NCI-H2081 (cell line): ENCODE results near the gene NPHS1.
"Not testable (repeated sequence)": the region's sequence is repeated elsewhere in the genome, so short reads cannot be mapped to it uniquely, and the experiment has no call there.

Source experiments
- DNase-seq, 2 experiments: peaks; one replicate each; lab custom pipeline; 2025; lab: John Stamatoyannopoulos, UW

Gene NPHS1

DNA sequence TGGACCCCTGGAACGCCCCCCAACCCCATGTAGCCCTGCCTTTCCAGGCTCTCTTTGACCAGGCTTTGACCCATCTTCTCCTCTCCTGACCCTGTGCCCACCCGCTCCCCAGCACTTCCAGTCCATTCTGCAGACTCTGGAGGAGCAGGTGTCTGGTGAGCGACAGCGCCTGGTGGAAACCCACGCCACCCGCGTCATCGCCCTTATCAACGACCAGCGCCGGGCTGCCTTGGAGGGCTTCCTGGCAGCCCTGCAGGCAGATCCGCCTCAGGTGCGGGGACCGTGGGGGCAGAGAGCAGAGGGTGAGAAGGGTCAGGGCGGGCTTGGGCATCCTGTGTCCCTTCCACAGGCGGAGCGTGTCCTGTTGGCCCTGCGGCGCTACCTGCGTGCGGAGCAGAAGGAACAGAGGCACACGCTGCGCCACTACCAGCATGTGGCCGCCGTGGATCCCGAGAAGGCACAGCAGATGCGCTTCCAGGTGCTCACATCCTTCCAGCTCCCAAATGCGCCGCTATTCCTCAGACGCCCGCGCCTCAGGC is 22.2 kb upstream of the NPHS1 start:
- no peak for DNase-seq

DNA sequence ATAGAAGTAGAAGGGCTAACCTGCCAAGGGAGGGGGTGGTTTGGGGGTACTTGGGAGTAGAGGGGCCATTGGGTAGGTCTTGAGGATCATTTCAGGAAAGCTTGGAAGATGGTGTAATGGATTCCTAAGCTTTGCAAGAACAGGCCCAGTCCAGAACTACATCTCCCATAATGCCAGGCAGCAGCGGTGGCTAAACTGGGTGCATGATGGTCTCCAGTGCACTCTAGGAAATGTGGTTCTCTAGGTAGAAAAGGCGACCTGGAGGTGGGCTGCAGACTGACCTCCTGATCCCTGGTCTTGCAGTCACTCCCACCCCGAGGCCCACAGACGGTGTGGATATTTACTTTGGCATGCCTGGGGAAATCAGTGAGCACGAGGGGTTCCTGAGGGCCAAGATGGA is 19.9 kb upstream of the NPHS1 start:
- DNase-seq, result no peak

DNA sequence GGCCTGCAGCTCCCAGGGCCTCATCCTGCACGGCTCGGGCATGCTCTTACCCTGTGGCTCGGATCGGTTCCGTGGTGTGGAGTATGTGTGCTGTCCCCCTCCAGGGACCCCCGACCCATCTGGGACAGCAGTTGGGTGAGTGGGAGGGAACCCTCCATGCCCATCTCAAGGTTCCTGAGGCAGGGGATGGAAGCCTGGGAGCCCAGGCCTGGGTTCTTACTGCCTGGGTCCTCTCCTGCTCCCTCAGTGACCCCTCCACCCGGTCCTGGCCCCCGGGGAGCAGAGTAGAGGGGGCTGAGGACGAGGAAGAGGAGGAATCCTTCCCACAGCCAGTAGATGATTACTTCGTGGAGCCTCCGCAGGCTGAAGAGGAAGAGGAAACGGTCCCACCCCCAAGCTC is 19.3 kb upstream of the NPHS1 start:
- no peak for DNase-seq

DNA sequence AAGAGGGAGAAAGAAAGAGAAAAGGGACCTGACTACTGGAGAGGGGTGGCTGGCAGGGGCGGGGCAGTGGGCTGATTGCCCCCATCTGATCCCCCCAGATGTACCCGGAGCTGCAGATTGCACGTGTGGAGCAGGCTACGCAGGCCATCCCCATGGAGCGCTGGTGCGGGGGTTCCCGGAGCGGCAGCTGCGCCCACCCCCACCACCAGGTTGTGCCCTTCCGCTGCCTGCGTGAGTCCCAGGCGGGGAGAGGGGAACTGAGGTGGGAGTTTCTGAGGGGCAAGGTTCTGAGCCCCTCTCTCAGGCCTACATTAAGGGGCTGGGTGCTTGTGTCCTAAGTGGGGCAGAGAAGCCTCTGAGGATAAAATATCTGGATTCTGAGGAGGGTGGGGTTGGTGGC is 18.5 kb upstream of the NPHS1 start:
- DNase-seq, result no peak

DNA sequence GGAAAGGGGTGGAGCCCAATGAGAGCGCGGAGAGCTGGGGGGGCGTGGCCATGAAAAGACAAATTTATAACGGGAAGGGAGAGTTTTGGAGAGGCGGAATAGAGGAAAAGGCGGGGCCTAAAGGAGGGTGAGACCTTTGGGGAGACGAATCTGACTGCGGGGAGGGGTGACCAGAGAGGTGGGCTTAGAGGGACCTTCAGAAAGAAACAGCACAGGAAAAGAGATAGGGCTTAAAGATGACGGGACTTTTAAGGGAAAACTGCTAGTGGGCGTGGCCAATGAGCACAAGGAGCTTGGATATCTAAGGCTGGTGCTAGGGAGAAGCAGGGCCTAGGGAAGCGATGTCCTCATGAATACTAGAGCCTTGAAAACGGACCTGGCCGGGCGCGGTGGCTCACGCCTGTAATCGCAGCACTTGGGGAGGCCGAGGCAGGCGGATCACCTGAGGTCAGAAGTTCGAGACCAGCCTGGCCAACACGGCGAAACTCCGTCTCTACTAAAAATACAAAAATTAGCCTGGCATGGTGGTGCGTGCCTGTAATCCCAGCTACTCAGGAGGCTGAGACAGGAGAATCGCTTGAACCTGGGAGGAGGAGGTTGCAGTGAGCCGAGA is 17.9 kb upstream of the NPHS1 start:
- not testable (repeated sequence) for DNase-seq

DNA sequence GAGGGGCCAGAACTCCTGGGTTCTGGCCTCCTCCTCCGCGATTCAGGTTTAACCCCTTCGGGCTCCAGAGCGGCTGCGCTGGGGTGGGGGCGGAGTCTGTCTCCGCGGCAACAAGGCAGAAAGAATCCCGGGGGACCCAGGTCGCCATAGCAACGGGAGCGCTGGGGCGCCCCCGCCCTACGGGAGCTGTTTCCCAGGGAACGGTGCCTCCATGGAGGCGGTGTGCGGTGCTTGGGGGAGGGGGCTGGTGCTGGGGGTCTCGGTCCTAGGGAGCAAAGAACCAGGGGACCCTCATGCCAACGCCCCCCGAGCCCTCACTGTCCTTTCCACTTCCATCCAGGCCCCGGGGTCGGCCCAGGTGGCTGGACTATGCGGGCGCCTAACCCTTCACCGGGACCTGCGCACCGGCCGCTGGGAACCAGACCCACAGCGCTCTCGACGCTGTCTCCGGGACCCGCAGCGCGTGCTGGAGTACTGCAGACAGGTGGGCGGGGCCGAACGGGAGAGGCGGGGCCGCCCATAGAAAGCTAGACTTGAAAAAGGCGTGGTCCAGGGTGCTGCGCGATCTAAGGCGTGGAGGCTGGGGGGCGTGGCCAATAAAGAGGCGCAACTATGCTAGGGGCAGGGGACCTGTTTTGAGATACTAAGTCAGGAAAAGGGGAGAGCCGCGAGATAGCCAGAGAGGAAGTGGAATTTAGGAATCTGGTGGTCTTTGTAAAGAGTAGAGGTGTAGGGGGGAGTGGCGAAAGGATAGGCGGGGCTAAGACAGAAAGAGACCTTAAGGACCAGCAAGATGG is 17.2 kb upstream of the NPHS1 start:
- DNase-seq, result peak; percentile 86 to 87

DNA sequence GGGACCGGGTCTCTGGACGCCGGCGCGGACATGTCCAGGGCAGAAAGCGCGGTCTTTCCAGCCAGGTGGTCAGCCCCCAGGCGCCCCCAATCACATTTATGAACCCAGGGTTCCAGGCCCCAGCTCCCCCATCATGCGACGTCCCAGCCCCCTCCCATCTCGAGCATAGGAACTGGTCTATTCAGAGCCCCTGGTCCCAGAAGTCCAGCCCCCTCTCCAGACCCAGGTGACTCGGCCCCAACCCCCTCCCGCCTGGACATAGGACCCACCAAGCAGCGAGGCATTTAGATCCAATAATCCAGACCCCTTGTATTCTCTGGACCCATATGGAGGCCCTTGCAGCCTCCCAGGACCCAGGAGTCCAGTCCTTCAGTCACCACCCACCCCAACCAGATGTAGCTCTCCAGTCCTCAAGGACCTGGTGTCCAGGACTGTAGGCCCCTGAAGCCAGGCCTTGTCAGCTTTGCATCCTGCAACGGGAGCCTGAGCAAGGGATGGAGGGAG is 16.6 kb upstream of the NPHS1 start:
- DNase-seq, result no peak

DNA sequence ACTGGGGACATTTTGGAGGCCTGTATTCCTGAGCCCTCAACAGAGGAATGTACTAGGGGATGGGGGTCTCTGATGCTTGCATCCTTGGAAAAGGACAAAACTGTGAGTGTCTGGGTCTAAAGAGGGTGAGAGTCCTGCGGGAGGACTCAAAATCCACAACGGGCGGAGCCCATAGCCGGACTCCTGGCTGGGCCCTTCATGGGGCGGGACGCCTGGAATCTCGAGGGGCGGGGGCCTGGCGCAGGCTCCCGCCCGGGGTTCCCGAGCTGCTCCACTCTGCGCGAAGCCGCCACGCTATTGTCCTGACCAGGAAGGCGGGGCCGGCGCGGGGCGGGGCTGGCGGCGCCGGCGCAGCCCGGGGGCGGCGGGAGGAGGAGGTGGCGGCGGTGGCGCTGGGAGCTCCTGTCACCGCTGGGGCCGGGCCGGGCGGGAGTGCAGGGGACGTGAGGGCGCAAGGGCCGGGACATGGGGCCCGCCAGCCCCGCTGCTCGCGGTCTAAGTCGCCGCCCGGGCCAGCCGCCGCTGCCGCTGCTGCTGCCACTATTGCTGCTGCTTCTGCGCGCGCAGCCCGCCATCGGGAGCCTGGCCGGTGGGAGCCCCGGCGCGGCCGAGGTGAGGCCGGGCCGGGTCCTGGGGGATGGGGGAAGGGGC is 16.0 kb upstream of the NPHS1 start, which contains the start of gene APLP1:
APLP1 (plus strand) TSS at position 403 of the 651 bp plus-strand sequence; CDS start at position 466, 63 bp downstream.
- DNase-seq, result peak; percentile 59 to 67

DNA sequence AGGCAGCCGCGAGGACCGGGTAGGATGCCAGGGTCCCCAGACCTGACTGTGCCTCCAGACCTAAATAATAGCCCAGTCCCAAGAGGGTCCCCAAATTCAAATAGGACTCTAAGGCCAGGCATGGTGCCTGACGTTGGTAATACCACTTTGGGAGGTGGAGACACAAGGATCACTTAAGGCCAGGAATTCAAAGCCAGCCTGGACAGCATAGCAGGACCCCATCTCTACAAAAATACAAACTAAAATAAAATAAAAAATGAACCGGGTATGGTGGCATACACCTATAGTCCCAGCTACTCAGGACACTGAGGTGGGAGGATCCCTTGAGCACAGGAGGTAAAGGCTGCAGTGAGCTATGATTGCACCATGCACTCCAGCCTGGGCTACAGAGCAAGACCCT is 10.7 kb upstream of the NPHS1 start:
- no peak for DNase-seq

DNA sequence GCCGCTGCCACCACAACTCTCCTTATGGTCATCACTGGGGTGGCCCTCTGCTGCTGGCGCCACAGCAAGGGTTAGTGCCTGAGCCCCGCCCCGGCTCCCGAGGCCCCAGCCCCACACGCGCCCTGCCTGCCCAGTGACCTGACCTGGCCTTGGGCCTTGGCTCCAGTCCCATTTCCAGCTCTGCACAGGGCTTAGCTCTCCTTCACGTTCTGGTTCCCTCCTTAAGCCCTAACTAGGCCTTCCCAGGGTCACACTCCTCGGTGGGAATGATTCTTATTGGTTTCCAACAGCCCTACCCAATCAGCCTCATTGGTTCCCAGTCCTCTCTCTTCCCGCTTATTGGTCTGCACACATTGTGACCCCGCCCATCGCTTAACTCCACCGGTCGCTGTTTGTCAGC is 10.2 kb upstream of the NPHS1 start:
- no peak for DNase-seq

DNA sequence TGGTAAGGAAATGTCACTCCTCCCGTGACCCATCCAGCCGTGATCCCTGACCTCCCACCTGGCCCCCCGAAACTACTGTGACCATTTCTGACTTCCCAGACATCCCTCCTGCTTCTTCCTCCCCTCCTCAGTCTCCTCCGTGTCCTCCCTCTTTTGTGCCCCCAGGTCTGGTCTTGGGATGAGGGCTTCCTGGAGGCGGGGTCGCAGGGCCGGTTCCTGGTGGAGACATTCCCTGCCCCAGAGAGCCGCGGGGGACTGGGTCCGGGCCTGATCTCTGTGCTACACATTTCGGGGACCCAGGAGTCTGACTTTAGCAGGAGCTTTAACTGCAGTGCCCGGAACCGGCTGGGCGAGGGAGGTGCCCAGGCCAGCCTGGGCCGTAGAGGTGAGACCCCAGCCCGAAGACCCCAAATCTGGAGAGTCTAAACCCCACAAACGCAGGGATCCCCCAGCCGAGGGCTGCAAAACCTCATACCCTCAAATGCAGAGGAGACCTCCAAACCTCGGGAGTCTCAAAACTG is 9.4 kb upstream of the NPHS1 start:
- no peak for DNase-seq

DNA sequence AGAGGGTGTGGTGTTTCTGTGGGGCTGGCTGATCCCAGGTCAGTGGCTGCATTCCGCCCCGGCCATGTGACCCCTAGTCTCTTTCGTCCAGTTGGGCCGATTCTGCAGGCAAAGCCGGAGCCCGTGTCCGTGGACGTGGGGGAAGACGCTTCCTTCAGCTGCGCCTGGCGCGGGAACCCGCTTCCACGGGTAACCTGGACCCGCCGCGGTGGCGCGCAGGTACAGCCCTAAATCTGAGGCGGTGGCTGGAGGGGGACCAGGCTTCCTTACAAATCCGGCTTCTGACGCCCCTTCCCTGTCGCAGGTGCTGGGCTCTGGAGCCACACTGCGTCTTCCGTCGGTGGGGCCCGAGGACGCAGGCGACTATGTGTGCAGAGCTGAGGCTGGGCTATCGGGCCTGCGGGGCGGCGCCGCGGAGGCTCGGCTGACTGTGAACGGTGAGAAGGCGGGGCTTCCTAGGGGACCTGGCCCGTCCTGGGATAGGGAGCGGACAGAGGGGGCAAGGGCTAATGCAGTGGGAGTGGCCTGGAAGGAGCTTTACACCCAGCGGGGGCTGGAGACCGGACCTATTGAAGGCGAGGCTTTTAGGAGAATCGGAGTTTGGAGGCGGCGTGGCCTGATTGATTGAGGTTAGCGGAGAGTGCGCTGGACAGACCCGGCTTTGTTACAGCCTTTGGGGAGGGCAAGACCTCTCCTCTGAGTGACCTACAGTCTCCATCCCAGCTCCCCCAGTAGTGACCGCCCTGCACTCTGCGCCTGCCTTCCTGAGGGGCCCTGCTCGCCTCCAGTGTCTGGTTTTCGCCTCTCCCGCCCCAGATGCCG is 8.7 kb upstream of the NPHS1 start:
- no peak for DNase-seq

DNA sequence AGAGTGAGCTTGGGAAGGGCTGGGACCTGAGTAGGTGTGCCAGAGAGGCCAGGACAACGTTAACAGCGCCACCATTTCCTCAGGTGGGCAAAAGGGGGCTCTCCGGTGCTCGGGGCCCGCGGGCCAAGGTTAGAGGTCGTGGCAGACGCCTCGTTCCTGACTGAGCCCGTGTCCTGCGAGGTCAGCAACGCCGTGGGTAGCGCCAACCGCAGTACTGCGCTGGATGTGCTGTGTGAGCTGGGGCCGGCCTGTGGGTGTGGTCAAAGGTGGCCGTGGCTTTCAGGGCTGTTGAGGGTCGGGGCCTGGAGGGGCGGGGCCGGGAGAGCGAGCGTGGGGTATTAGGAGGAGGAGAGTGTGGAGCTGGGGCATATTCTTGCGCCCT is 8.1 kb upstream of the NPHS1 start:
- no peak for DNase-seq

DNA sequence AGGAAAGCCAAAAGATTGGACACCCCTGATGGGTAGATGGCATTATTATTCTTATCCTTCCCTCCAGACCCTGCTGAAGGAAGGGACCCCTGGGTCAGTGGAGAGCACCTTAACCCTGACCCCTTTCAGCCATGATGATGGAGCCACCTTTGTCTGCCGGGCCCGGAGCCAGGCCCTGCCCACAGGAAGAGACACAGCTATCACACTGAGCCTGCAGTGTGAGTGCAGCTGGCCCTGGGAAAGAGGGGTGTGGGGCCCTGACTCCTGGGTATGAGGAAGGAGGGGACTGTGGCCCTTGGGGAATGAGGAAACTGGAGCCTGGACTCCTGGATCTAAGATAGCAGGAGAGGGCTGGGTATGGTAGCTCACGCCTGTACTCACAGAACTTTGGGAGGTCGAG is 7.1 kb upstream of the NPHS1 start:
- DNase-seq, result no peak

DNA sequence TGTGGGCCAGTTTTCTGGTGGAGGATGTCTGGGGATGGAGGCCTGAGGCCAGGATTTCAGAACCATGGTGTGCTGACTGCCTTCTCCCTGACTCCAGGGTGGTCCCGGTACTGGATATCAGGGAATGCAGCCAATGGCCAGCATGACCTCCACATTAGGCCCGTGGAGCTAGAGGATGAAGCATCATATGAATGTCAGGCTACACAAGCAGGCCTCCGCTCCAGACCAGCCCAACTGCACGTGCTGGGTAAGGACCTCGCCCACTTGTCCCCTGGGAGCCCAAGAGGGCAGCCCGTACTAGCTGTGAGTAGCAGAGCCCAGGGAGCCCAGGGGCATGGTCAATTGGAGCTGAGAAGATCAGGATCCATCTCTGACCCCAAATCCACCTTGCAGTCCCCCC is 6.0 kb upstream of the NPHS1 start:
- no peak for DNase-seq

DNA sequence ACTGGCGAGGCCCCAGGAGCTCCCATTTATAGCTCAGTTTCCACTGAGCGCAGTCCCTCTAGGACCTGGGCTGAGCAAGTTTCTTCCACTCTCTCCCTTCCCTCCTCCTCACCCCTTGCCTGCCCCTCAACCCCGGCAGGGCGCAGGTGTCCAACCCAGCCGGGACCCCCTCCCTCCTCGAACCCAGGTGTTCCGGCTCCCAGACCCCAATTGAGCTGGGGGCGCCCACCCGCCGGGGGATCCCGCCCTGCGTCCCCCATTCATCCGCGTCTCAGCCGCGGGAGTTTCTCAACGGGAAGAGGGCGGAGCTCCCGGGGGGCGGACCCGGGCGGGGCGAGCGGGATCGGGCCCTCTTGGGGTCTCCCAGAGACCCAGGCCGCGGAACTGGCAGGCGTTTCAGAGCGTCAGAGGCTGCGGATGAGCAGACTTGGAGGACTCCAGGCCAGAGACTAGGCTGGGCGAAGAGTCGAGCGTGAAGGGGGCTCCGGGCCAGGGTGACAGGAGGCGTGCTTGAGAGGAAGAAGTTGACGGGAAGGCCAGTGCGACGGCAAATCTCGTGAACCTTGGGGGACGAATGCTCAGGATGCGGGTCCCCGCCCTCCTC is 4.3 kb upstream of the NPHS1 start, which contains the start of gene KIRREL2:
KIRREL2 (plus strand) TSS at position 366 of the 604 bp plus-strand sequence; CDS start at position 575, 209 bp downstream.
- DNase-seq, result no peak

DNA sequence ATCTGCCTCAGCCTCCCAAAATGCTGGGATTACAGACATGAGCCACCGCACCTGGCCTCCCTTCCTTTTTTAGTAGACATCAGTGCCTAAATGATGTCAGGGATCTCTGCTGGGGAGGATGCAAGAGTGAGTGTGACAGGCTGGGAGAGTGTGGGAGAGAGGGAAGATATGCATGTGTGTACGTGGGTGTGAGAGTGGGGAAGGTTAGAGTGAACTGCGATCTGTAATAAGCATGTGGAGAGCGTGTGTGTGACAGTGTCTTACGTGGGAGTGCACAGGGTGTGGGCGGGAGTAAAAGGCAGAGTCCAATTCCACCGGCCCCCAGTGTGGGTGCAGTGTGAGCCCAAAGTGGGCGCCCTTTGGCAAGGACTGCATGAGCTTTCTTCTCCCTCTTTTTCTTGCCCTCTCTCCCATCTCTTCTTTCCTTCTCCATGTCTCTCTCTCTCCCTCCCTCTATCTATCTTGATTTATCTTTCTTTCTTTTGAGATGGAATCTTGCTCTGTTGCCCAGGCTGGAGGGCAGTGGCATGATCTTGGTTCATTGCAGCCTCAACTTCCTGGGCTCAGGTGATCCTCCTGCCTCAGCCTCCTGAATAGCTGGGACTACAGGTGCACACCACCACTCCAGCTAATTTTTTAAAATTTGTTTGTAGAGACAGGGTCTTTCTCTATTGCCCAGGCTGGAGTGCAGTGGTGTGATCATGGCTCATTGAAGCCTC is 893 bp upstream of the NPHS1 start:
- DNase-seq, result no peak

DNA sequence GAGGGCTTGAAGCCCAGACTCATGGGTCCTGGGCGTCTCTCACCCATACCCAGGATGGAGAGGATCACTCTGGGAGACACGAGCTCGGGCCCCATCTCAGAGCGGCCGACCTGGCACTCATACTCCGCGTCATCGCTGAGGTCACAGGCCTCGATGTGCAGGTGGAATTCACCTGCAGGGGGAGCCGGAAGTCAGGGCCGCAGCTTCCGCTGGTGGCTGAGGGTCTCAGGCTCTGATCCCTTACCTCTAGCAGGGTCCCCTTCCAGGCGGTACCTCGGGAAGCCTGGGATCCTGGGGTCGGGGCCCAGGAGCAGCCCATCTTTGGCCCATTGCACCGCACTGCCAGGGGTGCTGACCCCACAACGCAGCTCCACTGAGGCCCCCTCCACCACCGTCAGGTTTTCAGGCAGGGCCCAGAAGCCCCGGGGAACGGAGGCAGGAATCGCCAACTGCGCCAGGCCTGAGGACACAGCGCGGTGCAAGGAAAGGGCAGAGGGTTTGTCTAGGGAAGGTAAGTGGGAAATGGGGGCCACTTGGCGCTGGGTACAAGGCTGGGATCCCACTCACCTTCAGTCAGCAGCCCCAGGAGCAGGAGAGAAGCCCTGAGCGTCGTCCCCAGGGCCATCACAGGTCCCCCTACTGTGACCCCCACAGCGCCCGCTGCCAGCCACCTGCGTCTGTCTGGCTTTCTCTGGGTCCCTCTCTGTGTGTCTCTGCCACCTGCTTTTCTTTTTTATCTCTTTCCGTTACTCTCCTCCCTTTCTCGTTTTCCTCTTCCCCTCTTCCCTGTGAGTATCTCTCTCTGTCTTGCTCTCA is 883 bp downstream of the NPHS1 start:
- DNase-seq, result no peak

DNA sequence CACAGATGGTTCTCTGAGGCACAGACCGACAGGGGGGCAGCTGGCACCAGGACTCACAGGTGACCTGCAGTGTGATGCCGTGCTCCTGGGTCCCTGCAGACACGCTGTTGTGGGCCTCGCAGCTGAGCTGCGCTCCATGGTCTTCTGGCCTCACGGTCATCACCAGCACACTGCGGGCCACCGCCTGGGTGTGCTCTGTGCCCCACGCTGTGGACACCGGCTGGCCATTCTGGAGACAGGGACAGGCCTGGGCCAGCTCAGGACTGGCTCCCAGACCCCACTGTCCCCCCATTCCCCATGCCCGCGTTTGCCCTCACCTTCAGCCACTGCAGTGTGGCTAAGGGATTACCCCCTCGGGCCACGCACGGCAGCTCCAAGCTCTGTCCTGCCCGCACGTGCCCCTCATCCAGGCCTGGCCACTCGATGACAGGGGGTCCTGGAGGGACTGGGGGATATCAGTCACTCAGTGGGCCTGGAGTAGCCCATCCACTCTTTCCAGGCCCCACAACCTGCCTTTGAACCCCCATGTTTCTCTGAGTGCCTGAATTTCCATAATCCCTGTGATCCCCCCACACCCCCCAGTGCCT is 3.3 kb downstream of the NPHS1 start:
- DNase-seq, result no peak
